Occipital lobe (tissue), 2 donors: ENCODE measurements around the gene FOXD4L1. TPM values are rescaled to one million over a fixed set of nuclear protein-coding genes. Genes with fewer than 3 reads are reported as not detected.
"Not testable (repeated sequence)": the region's sequence is repeated elsewhere in the genome, so short reads cannot be mapped to it uniquely, and the experiment has no call there.

Experiments
- DNase-seq: peaks from one replicate; lab custom pipeline; 2025; lab: John Stamatoyannopoulos, UW
- total RNA-seq: library from RNA; depleted of rRNA; stranded (reverse); fragments of >200 nt; gene quantifications from one replicate; pipeline ENCODE4 v1.2.3, GENCODE V29; 2014

FOXD4L1 gene
- total RNA-seq, 1 donor from 2014 or later, result 0.31 TPM

DNA sequence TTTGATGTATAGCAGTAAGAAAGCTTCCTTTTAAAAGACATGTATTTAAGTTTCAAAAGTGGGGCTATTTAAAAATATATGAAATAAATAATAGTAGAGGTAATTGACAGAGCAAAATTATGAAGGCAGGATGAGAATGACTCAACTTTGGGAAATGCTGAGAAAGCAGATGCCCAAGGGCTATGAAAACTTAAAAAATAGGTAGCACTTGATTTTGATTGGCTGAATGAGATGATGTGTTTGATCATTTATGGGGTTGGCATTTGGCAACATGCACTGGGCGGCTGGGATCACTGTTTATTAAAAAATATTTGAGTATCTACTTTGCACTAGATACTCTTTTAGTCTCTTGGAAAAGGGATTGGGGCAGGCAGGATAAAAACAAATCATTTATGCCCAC is 26.5 kb downstream of the FOXD4L1 start:
- DNase-seq, result not testable (repeated sequence)

DNA sequence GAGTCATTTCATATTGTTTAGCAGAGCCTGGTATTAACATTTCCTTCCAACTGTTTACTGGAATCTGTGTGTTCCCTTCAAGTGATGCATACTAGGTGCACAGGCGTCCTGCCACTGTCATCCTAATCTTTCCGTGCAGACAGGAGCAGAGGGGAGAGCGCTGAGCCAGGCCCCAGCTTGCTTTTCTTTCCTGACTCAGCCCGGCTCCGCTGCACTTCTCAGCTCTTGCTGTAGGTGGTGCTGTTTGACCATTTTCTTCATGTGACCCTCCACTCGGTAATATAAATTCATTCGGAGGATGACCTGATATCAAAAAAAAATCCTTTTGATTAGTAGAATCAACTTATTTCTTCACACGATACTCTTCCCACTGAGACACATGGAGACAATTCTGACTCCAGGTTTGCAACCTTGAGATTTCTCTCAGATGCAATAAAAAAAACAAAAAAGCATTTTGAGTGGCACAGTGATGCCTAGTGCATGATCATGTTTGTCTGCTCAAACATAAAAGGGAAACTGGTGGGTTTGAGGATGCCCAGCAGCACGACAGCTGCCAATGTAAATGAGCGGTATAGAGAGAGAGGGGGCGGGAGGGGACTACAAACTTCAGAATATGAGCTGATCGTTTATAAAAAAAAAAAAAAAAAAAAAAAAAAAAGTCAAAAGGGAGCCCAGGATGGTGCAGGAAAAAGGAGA is 29.0 kb downstream of the FOXD4L1 start:
- DNase-seq, result not testable (repeated sequence)

DNA sequence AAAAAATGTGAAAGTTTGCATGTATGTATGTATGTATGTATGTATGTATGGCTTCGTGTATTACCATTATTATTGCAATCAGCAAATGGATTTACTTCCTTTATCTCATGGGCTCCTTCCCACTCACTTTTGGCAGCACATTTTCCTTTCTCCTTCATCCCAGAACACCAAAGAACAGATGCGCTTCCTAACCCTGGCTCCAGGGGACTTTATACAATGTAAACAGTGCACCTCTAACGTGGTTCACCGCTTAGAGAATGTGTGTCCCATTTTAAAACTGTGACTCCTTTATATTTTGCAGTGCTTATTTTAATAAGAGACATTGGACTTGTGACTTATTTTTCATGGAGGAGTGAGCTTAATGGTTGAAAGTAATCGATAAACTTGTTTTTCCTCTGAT is 29.7 kb downstream of the FOXD4L1 start:
- not testable (repeated sequence) for DNase-seq

DNA sequence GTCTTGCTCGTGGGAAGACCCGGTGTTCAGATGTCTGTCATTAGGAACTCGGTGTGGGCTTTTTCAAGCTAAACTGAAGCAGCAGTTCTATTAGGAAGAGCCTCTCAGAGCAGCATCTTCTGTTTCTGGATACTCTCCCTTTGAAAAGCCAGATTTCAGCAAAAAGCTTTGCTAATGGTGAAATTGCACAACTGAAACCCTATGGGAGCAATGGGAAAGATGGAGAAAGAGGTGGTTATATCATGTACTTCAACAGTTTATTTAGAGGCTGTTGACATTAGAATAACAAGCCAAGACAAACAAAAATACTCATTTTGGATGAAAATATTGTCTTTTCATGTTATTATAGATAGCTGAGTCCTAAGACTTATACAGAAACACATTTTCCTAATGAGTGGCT is 30.4 kb downstream of the FOXD4L1 start:
- DNase-seq, result not testable (repeated sequence)

DNA sequence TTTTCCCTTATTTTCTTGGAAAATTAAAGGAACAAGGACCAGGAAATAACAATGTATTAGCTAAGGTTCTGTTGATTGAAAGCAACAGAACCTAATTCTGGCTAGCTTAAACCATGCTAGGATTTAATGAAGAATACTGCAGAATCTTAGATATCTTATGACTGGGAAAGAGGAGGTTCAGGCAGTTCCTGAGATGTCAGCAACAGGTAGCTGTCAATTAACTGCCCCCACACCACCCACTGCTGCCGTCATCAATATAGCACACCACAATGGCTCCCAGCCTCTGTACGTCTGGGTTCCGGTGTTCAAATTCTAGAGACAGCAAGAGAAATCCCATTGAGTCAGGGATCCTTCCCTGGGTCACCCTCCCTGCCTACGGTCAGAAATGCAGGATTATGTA is 34.5 kb downstream of the FOXD4L1 start:
- not testable (repeated sequence) for DNase-seq

DNA sequence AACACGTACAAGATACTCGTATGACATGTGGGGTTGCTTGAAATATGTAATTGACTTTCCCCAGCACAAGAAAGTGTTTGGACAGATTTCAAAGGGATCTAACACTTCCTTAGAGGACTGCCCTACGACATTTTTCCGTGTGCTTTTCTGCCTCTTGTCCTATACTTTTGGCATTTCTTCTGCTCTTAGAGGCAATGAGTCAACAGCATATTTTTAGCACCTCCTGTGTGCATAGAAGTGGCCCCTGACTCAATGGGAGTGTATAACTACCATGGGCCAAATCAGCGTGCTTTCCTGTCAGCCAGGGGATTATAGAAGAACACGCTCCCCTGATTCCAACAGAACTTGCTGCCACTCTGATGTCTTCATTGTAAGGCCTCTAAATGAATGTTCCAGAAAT is 38.1 kb downstream of the FOXD4L1 start:
- DNase-seq, result not testable (repeated sequence)

DNA sequence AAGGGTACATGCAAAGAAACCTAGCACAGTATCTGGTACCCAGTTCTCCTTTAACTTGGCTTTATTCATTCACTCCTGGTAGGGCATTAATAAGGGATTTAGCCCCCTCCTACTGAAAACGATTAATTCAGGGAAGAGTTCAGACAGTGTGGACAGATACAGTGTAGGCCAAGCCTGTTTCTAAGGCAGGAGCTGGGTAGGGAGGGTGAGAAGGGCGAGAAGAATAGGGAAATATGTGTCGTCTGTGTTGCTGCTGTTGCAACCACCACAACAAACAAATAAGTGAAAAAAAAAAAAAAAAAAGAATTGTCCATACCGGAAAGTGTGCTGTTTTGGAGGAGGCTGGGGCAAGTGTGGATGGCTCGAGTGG is 42.4 kb downstream of the FOXD4L1 start:
- DNase-seq, result not testable (repeated sequence)

DNA sequence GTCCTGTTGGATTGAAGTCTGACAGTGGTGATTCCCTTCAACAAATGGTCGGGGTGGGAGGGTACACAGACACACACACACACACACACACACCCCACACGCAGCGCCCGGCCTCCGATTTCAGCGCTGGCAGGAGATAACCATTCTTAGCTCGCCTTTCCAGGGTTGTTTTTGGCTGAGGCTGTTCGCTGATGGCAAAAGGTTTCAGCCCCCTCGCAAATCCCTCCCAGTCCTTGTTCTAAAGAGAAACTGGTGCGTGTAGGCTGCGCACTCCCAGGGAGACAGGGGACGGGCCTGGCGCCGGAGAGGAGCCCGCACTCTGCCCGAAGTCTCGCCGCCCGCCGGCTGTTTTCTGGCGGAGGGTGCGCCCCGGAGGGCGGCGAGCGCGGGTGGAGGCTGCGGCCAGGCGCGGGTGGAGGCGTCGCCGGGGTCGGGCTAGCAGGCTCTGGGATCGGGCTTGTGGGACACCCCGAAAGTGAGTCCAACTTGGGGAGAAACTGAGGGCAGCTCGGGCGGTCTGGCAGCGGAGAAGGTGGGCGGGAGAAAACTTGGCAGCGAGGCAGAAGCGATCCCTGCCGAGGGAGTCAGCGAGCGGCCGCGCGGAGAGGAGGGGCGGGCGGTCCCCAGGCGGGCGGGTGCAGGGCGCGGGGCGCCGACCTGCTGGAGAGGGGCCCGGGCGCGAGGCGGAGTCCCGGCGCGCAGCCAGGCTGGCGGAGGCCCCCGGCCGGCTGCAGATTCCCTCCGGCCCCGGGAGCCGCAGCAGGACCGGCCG is 42.9 kb downstream of the FOXD4L1 start:
- not testable (repeated sequence) for DNase-seq

DNA sequence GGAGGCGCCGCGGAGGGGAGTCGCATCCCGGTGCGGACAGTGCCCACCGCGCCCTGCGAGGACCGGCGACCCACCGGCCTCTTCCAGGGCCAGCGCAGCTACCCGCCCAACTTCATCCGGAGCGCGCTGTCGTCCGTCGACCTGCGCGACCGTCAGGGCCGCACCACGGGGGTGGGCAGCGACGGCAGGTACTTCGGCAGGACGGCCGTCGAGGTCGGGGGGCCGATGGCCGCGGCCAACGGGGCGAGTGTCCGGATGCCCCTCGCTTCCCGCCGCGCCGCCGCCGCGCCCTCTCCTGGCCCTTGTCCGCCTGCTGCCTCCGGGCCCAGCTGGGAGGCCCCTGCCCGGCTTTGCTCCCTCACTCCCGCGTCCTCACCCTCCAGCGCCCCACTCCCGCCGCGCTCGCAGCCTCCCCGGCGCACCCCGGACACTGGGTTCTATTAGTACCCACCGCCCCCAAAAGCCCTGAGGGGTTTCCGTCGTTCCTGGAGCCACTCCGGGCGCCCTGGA is 43.6 kb downstream of the FOXD4L1 start:
- DNase-seq, result not testable (repeated sequence)

DNA sequence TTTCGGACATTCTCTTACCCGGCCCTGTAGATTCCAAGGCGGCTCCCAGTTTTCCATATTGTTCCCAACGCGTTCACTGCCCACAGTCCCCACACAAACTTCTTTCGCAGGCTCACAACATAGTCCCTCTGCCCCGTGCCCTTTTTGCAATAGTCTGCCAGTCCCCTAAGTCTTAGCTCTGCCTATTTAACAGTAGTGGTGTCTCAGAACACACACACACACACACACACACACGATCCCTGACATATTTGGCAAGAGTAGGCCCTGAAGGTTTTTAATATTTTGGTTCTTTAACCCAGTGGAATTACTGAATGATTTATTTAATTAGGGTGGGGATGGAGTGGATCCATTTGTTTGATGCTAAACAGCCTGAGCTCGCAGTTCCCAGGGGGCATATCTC is 44.1 kb downstream of the FOXD4L1 start:
- DNase-seq, result not testable (repeated sequence)

Other genes with a start within 250 kb of the FOXD4L1 start
- not detected for gene PAX8, start 219.7 kb upstream of the FOXD4L1 start, total RNA-seq
- 41.8 TPM for gene ZNG1B, start 61.0 kb upstream of the FOXD4L1 start, total RNA-seq
- 15.1 TPM for gene RABL2A, start 128.6 kb downstream of the FOXD4L1 start, total RNA-seq